Chondrocyte (in vitro differentiated cells): ENCODE measurements around the gene SMYD5. TPM values are rescaled to one million over a fixed set of nuclear protein-coding genes. Genes with fewer than 3 reads are reported as not detected.
"Not testable (repeated sequence)": the region's sequence is repeated elsewhere in the genome, so short reads cannot be mapped to it uniquely, and the experiment has no call there.

Experiments used
- DNase-seq: peaks from one replicate; pipeline ENCODE4 v3.0.0; 2021; ENCODE audit warnings: mixed read lengths, low spot score
- H3K27ac Mint-ChIP-seq: one replicate; pipeline ENCODE4 v1.8.0; 2021; ENCODE audit warnings: mild to moderate bottlenecking, moderate library complexity, mixed read lengths; ENCODE audit not compliant: unreplicated experiment
- H3K27me3 Mint-ChIP-seq: 2 replicates; pipeline ENCODE4 v1.8.0; 2021; ENCODE audit warnings: low read depth, mixed read lengths
- H3K36me3 Mint-ChIP-seq: 2 replicates; pipeline ENCODE4 v1.8.0; 2021; ENCODE audit warnings: low read depth, mixed read lengths
- H3K4me1 Mint-ChIP-seq: 2 replicates; pipeline ENCODE4 v1.8.0; 2021; ENCODE audit warnings: low read depth, mild to moderate bottlenecking, mixed read lengths
- H3K4me3 Mint-ChIP-seq: one replicate; pipeline ENCODE4 v1.8.0; 2021; ENCODE audit warnings: mild to moderate bottlenecking, moderate library complexity, mixed read lengths; ENCODE audit not compliant: unreplicated experiment
- H3K9me3 Mint-ChIP-seq: 2 replicates; pipeline ENCODE4 v1.8.0; 2021; ENCODE audit warnings: low read depth, mixed read lengths
- CTCF ChIP-seq: fragments of 200-600 bp; sonication (generic); IDR thresholded peaks from 2 replicates; pipeline ENCODE4 v1.5.0; 2021; ENCODE audit warnings: antibody characterized with exemption, mild to moderate bottlenecking, moderate library complexity
- long read RNA-seq: library from polyadenylated mRNA; stranded (forward); transcript quantifications from one replicate; pipeline ENCODE4 v2.0.0, GENCODE V29; 2021
- total RNA-seq: library from RNA; stranded (reverse); gene quantifications from 3 replicates; pipeline ENCODE4 v1.2.1, GENCODE V29; 2021

SMYD5 gene
- total RNA-seq = 10.0 to 12.6 TPM (median 11.7 TPM) in 3 replicates
- long read RNA-seq, transcript SMYD5-202 (13 exons, 2,593 nt) = major isoform, 18 of 26 reads
- long read RNA-seq, partial matches to known transcripts = 4 of 26 reads
- long read RNA-seq, other reads (novel, unspliced or antisense) = 4 of 26 reads

- H3K4me1 Mint-ChIP-seq = peaks cover 48% of the 10 kb centered on the region
- TF ChIP-seq CTCF = no peak
Measured at GRCh38 chr2:73214120-73215035, at the start of gene SMYD5. TSS of gene SMYD5 (plus strand) at chr2:73214245. CDS start at chr2:73214267, 22 bp downstream.

GRCh38 chr2:73165978-73166377, 48.1 kb upstream of the SMYD5 start:
- not testable (repeated sequence) for H3K9me3 Mint-ChIP-seq, H3K36me3 Mint-ChIP-seq, DNase-seq, H3K27ac Mint-ChIP-seq, H3K4me1 Mint-ChIP-seq, H3K4me3 Mint-ChIP-seq
- H3K27me3 Mint-ChIP-seq = peaks cover 11% of the 10 kb centered on the region

More at GRCh38 chr2:73214120-73215035, at the start of gene SMYD5:
- Mint-ChIP-seq H3K27me3 (peaks cover 8% of the 10 kb centered on the region), H3K4me3 (peak within 1 kb of the TSS; percentile 92), H3K9me3 (no peaks in the 10 kb centered on the region), H3K27ac (peak within 1 kb of the TSS; percentile 93), H3K36me3 (no peaks in the 10 kb centered on the region)
- peak; percentile 92 for DNase-seq

GRCh38 chr2:73166813-73167212, 47.2 kb upstream of the SMYD5 start:
- H3K9me3 Mint-ChIP-seq, H3K4me1 Mint-ChIP-seq, H3K4me3 Mint-ChIP-seq, H3K36me3 Mint-ChIP-seq, H3K27me3 Mint-ChIP-seq, DNase-seq, H3K27ac Mint-ChIP-seq: not testable (repeated sequence)

- DNase-seq, H3K4me1 Mint-ChIP-seq, H3K27ac Mint-ChIP-seq, H3K36me3 Mint-ChIP-seq, H3K4me3 Mint-ChIP-seq, H3K9me3 Mint-ChIP-seq: not testable (repeated sequence)
- H3K27me3 Mint-ChIP-seq = peaks cover 13% of the 10 kb centered on the region
Measured at GRCh38 chr2:73168348-73168747, 45.7 kb upstream of the SMYD5 start.

GRCh38 chr2:73170341-73170740, 43.7 kb upstream of the SMYD5 start:
- not testable (repeated sequence) for H3K4me1 Mint-ChIP-seq, H3K9me3 Mint-ChIP-seq, DNase-seq, H3K36me3 Mint-ChIP-seq, H3K27ac Mint-ChIP-seq, H3K4me3 Mint-ChIP-seq
- peaks cover 21% of the 10 kb centered on the region for H3K27me3 Mint-ChIP-seq

GRCh38 chr2:73172963-73173362, 41.1 kb upstream of the SMYD5 start:
- TF ChIP-seq CTCF = no peak
- no peak for DNase-seq
- H3K4me3 Mint-ChIP-seq = no peak overlapping the region
- H3K27me3 Mint-ChIP-seq = peaks cover 28% of the 10 kb centered on the region
- peaks cover 14% of the 10 kb centered on the region for H3K4me1 Mint-ChIP-seq
- H3K9me3 Mint-ChIP-seq = no peaks in the 10 kb centered on the region
- H3K27ac Mint-ChIP-seq = no peak overlapping the region
- H3K36me3 Mint-ChIP-seq = no peaks in the 10 kb centered on the region

GRCh38 chr2:73173781-73174180, 40.3 kb upstream of the SMYD5 start:
- Mint-ChIP-seq H3K9me3 (no peaks in the 10 kb centered on the region), H3K4me1 (peaks cover 14% of the 10 kb centered on the region), H3K27ac (no peak overlapping the region), H3K27me3 (peaks cover 34% of the 10 kb centered on the region), H3K36me3 (no peaks in the 10 kb centered on the region), H3K4me3 (no peak overlapping the region)
- TF ChIP-seq CTCF = no peak
- DNase-seq = no peak
